Measurements from ENCODE around the gene PIGX. TPM values are rescaled to one million over a fixed set of nuclear protein-coding genes. Genes with fewer than 3 reads are reported as not detected.

PIGX gene
- total and polyA plus RNA-seq, 2 of the 4 experiments (the other 2 are of a cell fraction), result 9.4 to 14.5 TPM

GRCh38 chr3:196754091-196754981 lies 42.2 kb downstream of the PIGX start:
- dilution Hi-C loops (cut with HindIII; ENCODE audit: low sequenced_read_pairs, unreplicated experiment) (no loop called here), in situ Hi-C loops (cut with MboI; ENCODE audit: low sequenced_read_pairs) (no loop called here), intact Hi-C loops (cut with micrococcal nuclease) (loop anchor here (5.0 kb wide), 1 partner anchor 38 kb away; no protein-coding TSS in a partner anchor)
- H3K18ac ChIP-seq (ENCODE audit: low read depth, low read length), result no peak overlapping the region
- peaks cover 22 to 72% of the 10 kb centered on the region in 2 experiments; a peak in 3 of 4 replicates for H3K79me1 ChIP-seq (ENCODE audit: low read depth in 1 of 2, low read length in 2 of 2)
- H3K56ac ChIP-seq (ENCODE audit: extremely low read depth, insufficient read depth, low read length), result no peak overlapping the region
- no peak overlapping the region for H2AK5ac ChIP-seq (ENCODE audit: low read depth, low read length)
- H2BK5ac ChIP-seq (ENCODE audit: low read depth, low read length, poor library complexity, severe bottlenecking), result no peak overlapping the region
- TF ChIP-seq CEBPB (IDR thresholded peaks at IDR 0.05; ENCODE audit: low read depth, low read length), result no peak
- no peak for TF ChIP-seq POLR2A (IDR thresholded peaks at IDR 0.05; ENCODE audit: low read depth, low read length)
- TF ChIP-seq CHD1 (IDR thresholded peaks at IDR 0.05; ENCODE audit: low read depth, low read length), result no peak
- TF ChIP-seq CTCF (conservative IDR thresholded peaks at IDR 0.05; ENCODE audit: low read depth, low read length), result no peak
- TF ChIP-seq BHLHE40 (IDR thresholded peaks at IDR 0.05; ENCODE audit: low read depth, low read length), result no peak
- no peak for TF ChIP-seq RAD21 (IDR thresholded peaks at IDR 0.05; ENCODE audit: low read length)
- TF ChIP-seq NFE2L2 (IDR thresholded peaks at IDR 0.05; ENCODE audit: low read depth, low read length), result no peak
- no peak for TF ChIP-seq USF2 (IDR thresholded peaks at IDR 0.05; ENCODE audit: low read depth, low read length)
- TF ChIP-seq ELK1 (IDR thresholded peaks at IDR 0.05; ENCODE audit: borderline replicate concordance, low read depth, low read length), result no peak
- no peak for TF ChIP-seq RCOR1 (IDR thresholded peaks at IDR 0.05; ENCODE audit: insufficient replicate concordance, low read length)
- no peak for TF ChIP-seq MAZ (IDR thresholded peaks at IDR 0.05; ENCODE audit: borderline replicate concordance, low read depth, low read length)
- H3K9me1 ChIP-seq (ENCODE audit: insufficient read depth, low read length), result peaks cover 6% of the 10 kb centered on the region
- no peak overlapping the region for H3K4me3 ChIP-seq (ENCODE audit: insufficient read depth, low read depth, low read length)
- WGBS, 2 experiments (ENCODE audit: extremely low coverage in 2 of 2, insufficient read length in 1 of 2), result 97% methylated on average over 5 of the region's 9 CpGs; no CpG with 5 or more reads in 1 of the 2 experiments
- ChIA-PET CTCF (no interaction called here), POLR2A (ENCODE audit: unreplicated experiment) (no interaction called here)
- ATAC-seq (ENCODE audit: low read depth), result peak; percentile 41
- no peak overlapping the region for H2BK15ac ChIP-seq (ENCODE audit: low read depth, low read length)
- peaks cover 5% of the 10 kb centered on the region for H3K4me1 ChIP-seq (ENCODE audit: control insufficient read depth, insufficient read depth, low read length)
- no peak for DNase-seq
- H2AK9ac ChIP-seq (replicated peaks; ENCODE audit: low read depth, low read length, poor library complexity), result no peak overlapping the region
- peaks cover 2% of the 10 kb centered on the region; the same call in 1 of the 2 replicates for H3K36me3 ChIP-seq (ENCODE audit: control insufficient read depth, insufficient read depth, low read length)
- H4K20me1 ChIP-seq (ENCODE audit: insufficient read depth, low read length), result peaks cover 60% of the 10 kb centered on the region
- no peak overlapping the region for H2BK120ac ChIP-seq (ENCODE audit: low read depth, low read length)
- H3K9me3 ChIP-seq (ENCODE audit: control insufficient read depth, insufficient read depth, low read length), result no peaks in the 10 kb centered on the region; the same call in 1 of the 2 replicates
- H2AFZ ChIP-seq (replicated peaks; ENCODE audit: low read length, poor library complexity), result no peak overlapping the region
- no peak overlapping the region for H4K5ac ChIP-seq (ENCODE audit: low read depth, low read length)
- H3K27ac ChIP-seq (ENCODE audit: insufficient read depth, low read length), result no peak overlapping the region
- no peaks in the 10 kb centered on the region for H3K27me3 ChIP-seq (ENCODE audit: control insufficient read depth, insufficient read depth, low read length)
- H3K9ac ChIP-seq (ENCODE audit: low read depth, low read length), result no peak overlapping the region
- H4K8ac ChIP-seq (ENCODE audit: low read depth in 2 of 2, low read length in 2 of 2), result no peak overlapping the region
- no peak overlapping the region for H3K23ac ChIP-seq (ENCODE audit: low read depth, low read length)
- no peak overlapping the region for H3K4ac ChIP-seq (ENCODE audit: low read depth, low read length)
- no peak overlapping the region for H3K4me2 ChIP-seq (ENCODE audit: low read depth, low read length)
- no peak overlapping the region for H2BK20ac ChIP-seq (ENCODE audit: low read depth, low read length)
- no peak overlapping the region for H3K14ac ChIP-seq (replicated peaks; ENCODE audit: low read depth, low read length)
- no peak overlapping the region for H4K91ac ChIP-seq (ENCODE audit: insufficient read depth, low read depth, low read length)
- no TSS peak for BruUV-seq (replicated peaks)
